ENCODE data around the gene CAPN2.

CAPN2 gene

GRCh38 chr1:223702735-223703667 lies 9.3 kb upstream of the CAPN2 start:
- H4K20me1 ChIP-seq (ENCODE audit: insufficient read depth, low read length), result no peaks in the 10 kb centered on the region
- H2AFZ ChIP-seq (ENCODE audit: low read depth, low read length), result no peak overlapping the region
- H3K9ac ChIP-seq (ENCODE audit: low read length), result no peak overlapping the region
- no peaks in the 10 kb centered on the region for H3K36me3 ChIP-seq (replicated peaks; ENCODE audit: low read depth, low read length)
- H3K9me3 ChIP-seq (ENCODE audit: insufficient read depth, low read length), result no peaks in the 10 kb centered on the region
- H3K27ac ChIP-seq (ENCODE audit: low read length), result no peak overlapping the region
- no peak overlapping the region for H3K4me3 ChIP-seq (ENCODE audit: low read length)
- H3K4me1 ChIP-seq (ENCODE audit: low read length), result peaks cover 13% of the 10 kb centered on the region
- H3K79me2 ChIP-seq (ENCODE audit: low read length), result no peaks in the 10 kb centered on the region
- peaks cover 26% of the 10 kb centered on the region for H3K27me3 ChIP-seq (ENCODE audit: low read depth, low read length)
- TF ChIP-seq CTCF (IDR thresholded peaks at IDR 0.05; ENCODE audit: low read depth, low read length), result no peak
- TF ChIP-seq EZH2phosphoT487 (IDR thresholded peaks at IDR 0.05; ENCODE audit: low read depth), result no peak
- no peak overlapping the region for H3K4me2 ChIP-seq (ENCODE audit: low read length)

- no peak overlapping the region for H3K27ac ChIP-seq (ENCODE audit: low read length)
- no peaks in the 10 kb centered on the region for H3K36me3 ChIP-seq (replicated peaks; ENCODE audit: low read depth, low read length)
- H4K20me1 ChIP-seq (ENCODE audit: insufficient read depth, low read length), result no peaks in the 10 kb centered on the region
- no peaks in the 10 kb centered on the region for H3K9me3 ChIP-seq (ENCODE audit: insufficient read depth, low read length)
- H2AFZ ChIP-seq (ENCODE audit: low read depth, low read length), result no peak overlapping the region
- H3K4me1 ChIP-seq (ENCODE audit: low read length), result peaks cover 8% of the 10 kb centered on the region
- H3K79me2 ChIP-seq (ENCODE audit: low read length), result no peaks in the 10 kb centered on the region
- H3K4me3 ChIP-seq (ENCODE audit: low read length), result no peak overlapping the region
- no peak overlapping the region for H3K9ac ChIP-seq (ENCODE audit: low read length)
- TF ChIP-seq CTCF (IDR thresholded peaks at IDR 0.05; ENCODE audit: low read depth, low read length), result no peak
- no peak for TF ChIP-seq EZH2phosphoT487 (IDR thresholded peaks at IDR 0.05; ENCODE audit: low read depth)
- H3K4me2 ChIP-seq (ENCODE audit: low read length), result no peak overlapping the region
- peaks cover 27% of the 10 kb centered on the region for H3K27me3 ChIP-seq (ENCODE audit: low read depth, low read length)
Measured at GRCh38 chr1:223703668-223704013, 8.7 kb upstream of the CAPN2 start.

- no peak overlapping the region for H3K9ac ChIP-seq (ENCODE audit: low read length)
- no peaks in the 10 kb centered on the region for H3K79me2 ChIP-seq (ENCODE audit: low read length)
- H3K36me3 ChIP-seq (replicated peaks; ENCODE audit: low read depth, low read length), result no peaks in the 10 kb centered on the region
- H3K4me3 ChIP-seq (ENCODE audit: low read length), result no peak overlapping the region
- no peaks in the 10 kb centered on the region for H4K20me1 ChIP-seq (ENCODE audit: insufficient read depth, low read length)
- TF ChIP-seq CTCF (IDR thresholded peaks at IDR 0.05; ENCODE audit: low read depth, low read length) (no peak), EZH2phosphoT487 (IDR thresholded peaks at IDR 0.05; ENCODE audit: low read depth) (no peak)
- peak overlapping the region; percentile 34; the same call in 1 of the 2 replicates for H2AFZ ChIP-seq (ENCODE audit: low read depth, low read length)
- no peaks in the 10 kb centered on the region for H3K9me3 ChIP-seq (ENCODE audit: insufficient read depth, low read length)
- H3K4me2 ChIP-seq (ENCODE audit: low read length), result 0 out of 2 replicates have a peak overlapping the region, but pooled peaks have one; percentile 13
- peaks cover 7% of the 10 kb centered on the region for H3K4me1 ChIP-seq (ENCODE audit: low read length)
- peaks cover 31% of the 10 kb centered on the region for H3K27me3 ChIP-seq (ENCODE audit: low read depth, low read length)
- no peak overlapping the region for H3K27ac ChIP-seq (ENCODE audit: low read length)
Measured at GRCh38 chr1:223704921-223705878, 7.1 kb upstream of the CAPN2 start.
